A549 (cell line): ENCODE measurements around the gene SPIRE2.
"Not testable (repeated sequence)": the region's sequence is repeated elsewhere in the genome, so short reads cannot be mapped to it uniquely, and the experiment has no call there.

Source experiments
- TP53 ChIP-seq: fragments of 250-450 bp; sonication (Bioruptor Pico); IDR thresholded peaks from 2 replicates; pipeline ENCODE4 v1.5.0; 2021; ENCODE audit warnings: mild to moderate bottlenecking, moderate library complexity
- TF ChIP-seq, protein P1 (sequence below): fragments of >200 bp; sonication (Bioruptor Twin); formaldehyde crosslinking; IDR thresholded peaks from 3 replicates; pipeline ENCODE4 v1.5.1; 2016

DNA sequence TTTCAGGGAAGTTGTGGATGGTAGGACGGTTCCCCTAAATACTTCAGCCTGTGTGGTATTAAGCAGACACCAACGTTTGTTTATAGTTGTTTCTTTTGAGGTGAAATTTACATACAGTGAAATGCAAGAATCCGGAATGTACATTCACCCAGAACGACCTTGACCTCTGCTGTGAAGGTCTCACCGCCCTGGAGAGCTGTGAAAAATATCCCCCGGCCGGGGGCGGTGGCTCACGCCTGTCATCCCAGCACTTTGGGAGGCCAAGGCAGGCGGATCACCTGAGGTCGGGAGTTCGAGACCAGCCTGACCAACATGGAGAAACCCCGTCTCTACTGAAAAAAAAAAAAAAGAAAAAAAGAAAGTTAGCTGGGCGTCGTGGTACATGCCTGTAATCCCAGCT lies 8.2 kb downstream of the SPIRE2 start:
- TF ChIP-seq, protein P1, sequence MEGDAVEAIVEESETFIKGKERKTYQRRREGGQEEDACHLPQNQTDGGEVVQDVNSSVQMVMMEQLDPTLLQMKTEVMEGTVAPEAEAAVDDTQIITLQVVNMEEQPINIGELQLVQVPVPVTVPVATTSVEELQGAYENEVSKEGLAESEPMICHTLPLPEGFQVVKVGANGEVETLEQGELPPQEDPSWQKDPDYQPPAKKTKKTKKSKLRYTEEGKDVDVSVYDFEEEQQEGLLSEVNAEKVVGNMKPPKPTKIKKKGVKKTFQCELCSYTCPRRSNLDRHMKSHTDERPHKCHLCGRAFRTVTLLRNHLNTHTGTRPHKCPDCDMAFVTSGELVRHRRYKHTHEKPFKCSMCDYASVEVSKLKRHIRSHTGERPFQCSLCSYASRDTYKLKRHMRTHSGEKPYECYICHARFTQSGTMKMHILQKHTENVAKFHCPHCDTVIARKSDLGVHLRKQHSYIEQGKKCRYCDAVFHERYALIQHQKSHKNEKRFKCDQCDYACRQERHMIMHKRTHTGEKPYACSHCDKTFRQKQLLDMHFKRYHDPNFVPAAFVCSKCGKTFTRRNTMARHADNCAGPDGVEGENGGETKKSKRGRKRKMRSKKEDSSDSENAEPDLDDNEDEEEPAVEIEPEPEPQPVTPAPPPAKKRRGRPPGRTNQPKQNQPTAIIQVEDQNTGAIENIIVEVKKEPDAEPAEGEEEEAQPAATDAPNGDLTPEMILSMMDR, result not testable (repeated sequence)
- TF ChIP-seq TP53 (CRISPR knock-in tag), result not testable (repeated sequence)
